HG03354 (cell line): ENCODE measurements around the gene NTNG1.
A peak's percentile ranks its signal among the peaks of the same experiment; 100 is the strongest.

Experiments
- ATAC-seq: cut with Tn5 transposase; IDR thresholded peaks from one replicate; pipeline ENCODE4 v1.9.1; 2021; ENCODE audit warnings: mild to moderate bottlenecking; ENCODE audit not compliant: unreplicated experiment, poor library complexity, severe bottlenecking

NTNG1 gene

GRCh38 chr1:107479865-107480350 lies 339.1 kb downstream of the NTNG1 start:
- no peak for ATAC-seq

GRCh38 chr1:107480548-107481415 lies 339.9 kb downstream of the NTNG1 start:
- ATAC-seq, result peak; percentile 85

DNA sequence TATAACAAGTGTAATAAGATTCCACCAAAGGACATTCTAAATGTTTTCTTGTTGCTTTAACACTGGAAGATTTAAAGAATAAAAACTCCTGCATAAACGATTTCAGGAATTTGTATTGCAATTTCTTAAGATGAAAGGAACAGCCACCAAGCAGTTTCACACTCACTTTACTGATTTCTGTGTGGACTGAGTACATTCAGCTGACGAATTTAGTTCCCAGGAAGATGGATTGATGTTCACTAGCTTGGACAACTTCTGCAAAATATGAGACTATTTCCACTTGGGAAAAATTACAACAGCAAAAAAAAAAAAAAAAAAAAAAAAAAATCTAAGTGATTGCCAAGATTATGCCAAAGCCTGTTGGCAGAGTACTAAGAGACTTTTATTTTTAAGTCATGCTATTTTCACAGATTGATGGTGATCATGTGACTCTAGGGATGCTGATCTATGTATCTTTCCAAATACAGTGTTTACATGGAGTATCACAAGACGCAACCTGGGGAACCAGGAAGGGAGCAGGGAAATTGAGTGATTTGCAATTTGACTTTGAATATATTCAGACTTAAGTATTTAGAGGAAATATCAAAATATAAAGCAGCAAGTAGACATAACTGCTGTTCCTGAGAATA lies 341.0 kb downstream of the NTNG1 start:
- ATAC-seq, result no peak

DNA sequence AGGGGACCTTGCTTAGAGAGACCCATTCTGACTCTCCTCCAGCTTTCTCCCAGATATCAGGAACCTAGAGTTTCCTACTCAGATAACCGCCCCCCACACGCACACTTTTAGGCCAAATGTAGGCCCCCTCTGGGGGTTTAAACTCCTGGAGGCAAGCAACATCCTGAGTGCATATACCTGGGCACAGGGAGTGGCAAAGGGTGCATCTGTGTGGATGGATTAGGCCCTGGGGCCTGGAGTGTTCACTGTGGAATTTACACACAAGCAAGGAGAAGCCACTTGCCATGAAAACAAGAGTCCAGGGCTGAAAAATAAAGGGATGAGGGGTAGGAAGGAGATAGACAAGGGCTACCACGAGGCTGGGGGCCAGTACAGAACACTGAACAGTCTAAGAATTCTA lies 343.1 kb downstream of the NTNG1 start:
- ATAC-seq, result no peak

GRCh38 chr1:107486349-107486748 lies 345.5 kb downstream of the NTNG1 start:
- no peak for ATAC-seq

GRCh38 chr1:107487506-107487905 lies 346.7 kb downstream of the NTNG1 start:
- ATAC-seq, result no peak

DNA sequence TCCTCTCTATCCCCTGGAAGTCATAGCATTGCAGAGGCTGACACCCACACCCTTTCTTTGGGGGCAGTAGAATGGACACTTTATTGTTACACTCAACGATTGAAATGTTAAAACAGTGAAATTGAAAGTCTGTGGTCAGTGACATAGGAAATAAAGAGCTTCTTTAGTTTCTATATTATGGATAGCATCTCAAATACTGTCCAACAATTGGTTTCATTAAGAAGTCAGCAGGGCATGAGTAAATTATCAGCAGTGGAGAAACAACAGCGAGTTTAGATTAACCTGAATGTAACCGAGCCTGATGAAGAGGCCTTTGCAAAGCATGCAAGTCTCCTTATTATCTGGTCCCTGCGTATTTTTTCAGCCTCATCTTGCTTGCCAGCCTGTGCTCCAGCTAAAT lies 350.7 kb downstream of the NTNG1 start:
- no peak for ATAC-seq

DNA sequence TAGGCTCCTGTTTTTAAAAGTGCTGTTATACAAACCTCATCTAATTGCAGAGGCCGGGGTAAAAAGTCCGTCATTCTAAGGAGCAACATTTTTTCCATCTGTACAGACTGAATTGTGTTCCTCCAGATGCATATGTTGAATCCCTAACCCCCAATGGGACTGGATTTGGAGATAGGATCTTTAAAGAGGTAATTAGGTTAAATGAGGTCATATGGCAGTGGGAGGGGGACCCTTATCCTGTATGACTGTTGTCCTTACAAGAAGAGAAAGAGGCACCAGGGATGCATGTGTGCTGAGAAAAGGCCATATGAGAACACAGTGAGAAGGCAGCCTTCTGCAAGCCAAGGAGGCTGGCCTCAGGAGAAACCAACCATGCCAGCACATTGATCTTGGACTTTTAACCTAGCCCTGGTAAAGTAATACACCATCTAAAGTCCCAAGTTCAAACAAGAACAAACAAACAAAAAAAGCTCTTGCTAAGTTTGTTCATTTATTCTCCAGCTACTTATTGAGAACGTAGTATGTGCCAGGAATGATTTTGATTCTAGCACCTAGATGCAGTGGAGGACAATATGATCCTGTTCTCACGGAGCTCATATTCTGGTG lies 352.4 kb downstream of the NTNG1 start:
- no peak for ATAC-seq

- no peak for ATAC-seq
Measured at GRCh38 chr1:107494061-107494460, 353.2 kb downstream of the NTNG1 start.

- ATAC-seq, result no peak
Measured at GRCh38 chr1:107496002-107496401, 355.2 kb downstream of the NTNG1 start.

- ATAC-seq, result peak; percentile 96
Measured at GRCh38 chr1:107499139-107499744, 358.4 kb downstream of the NTNG1 start.

DNA sequence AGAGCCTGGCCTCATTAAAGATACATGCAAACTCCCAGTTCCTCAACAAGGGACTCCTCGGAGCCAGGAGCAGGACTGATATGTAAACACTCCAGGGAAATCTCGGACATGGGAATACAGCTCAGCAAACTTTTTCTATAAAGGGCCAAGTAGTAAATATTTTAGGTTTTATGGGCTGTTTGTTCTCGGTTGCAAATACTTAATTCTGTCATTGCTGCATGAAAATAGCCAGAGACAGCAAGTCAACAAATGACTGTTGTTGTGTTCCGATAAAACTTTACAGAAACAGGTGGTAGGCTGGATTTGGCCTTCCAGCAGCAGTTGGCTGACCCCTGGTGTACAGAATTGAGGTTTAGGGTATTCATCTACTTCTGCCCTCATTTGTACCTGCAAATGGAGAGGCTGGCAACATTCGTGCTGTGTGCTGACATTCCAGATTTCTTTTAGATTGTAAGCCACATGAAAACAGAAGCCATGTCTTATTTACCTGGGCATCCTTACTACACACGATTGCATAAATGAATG lies 360.3 kb downstream of the NTNG1 start:
- no peak for ATAC-seq

DNA sequence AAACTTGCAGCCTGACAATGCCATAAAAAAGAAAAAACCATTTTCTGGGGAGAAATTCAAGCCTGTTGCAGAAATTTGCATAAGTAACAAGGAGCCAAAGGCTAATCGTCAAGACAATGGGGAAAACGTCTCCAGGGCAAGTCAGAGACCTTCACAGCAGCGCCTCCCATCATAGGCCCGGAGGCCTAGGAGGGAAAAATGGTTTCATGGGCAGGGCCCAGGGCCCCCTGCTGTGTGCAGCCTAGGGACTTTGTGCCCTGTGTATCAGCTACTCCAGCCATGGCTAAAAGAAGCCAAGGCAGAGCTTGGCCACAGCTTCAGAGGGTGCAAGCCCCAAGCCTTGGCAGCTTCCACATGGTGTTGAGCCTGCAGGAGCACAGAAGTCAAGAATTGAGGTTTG lies 369.5 kb downstream of the NTNG1 start:
- no peak for ATAC-seq

DNA sequence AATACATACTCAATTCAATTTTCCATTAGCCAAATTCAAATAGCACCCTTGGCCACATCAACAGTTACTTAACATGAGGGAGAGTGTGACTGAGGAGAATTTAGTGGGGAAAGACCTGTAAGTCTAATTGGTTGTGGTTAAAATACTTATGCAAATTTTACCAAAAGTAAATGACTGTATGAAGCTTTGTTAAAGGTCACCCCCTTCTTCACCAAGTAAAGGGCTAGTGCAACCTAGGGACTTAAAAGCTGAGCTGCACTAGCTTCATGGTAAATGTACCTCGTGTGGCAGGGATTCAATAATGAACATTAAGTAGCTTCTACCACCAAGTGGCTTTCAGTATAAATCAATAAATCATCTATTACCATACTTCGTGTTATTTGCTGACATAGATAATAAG lies 372.0 kb downstream of the NTNG1 start:
- ATAC-seq, result no peak

GRCh38 chr1:107514841-107515240 lies 374.0 kb downstream of the NTNG1 start:
- no peak for ATAC-seq

GRCh38 chr1:107515702-107516101 lies 374.9 kb downstream of the NTNG1 start:
- no peak for ATAC-seq

GRCh38 chr1:107523061-107523460 lies 382.2 kb downstream of the NTNG1 start:
- ATAC-seq, result no peak

DNA sequence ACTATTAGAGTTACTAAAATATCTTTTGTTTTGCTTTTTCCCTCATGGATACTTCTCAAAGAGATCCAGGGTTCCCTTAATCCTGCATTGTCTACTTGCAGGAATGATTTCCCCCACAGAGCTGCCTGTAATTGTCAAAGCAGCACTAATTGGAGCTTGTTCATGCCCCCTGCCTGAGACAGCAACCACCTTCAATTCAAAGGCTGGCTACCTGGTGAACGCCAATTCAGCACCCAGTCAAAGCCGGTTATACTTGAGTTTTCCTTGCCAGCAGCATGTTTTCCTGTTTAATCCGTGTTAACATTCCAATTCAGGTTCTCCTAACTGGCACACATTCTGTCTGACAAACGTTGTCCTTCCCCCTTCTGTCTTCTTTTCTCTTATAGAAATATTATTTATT lies 382.9 kb downstream of the NTNG1 start:
- no peak for ATAC-seq

- no peak for ATAC-seq
Measured at GRCh38 chr1:107524301-107524700, 383.5 kb downstream of the NTNG1 start.

DNA sequence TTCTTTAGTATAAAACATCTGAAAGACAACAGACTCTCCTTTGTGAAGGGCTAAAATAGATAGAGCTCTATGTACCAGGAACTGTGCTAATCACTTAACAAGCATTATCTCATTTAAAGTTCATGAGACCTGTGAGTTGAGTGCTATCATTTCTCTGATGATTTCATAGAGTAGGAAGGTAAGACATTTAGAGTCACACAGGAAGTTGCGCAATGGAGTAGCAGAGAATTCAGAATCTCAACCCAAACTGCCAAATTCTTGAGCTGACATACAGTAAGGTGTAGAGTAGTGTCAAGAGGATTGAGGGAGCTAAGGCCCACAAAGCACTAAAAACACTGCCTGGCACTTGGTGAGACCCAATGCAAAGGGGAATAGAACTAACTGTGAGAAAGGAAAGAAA lies 384.3 kb downstream of the NTNG1 start:
- no peak for ATAC-seq
